VCaP (cell line): ENCODE data around the gene ZNF878.

ENCODE experiments used
- H3K27ac ChIP-seq: fragments of 450-650 bp; 2 replicates; pipeline ENCODE4 v1.5.1; 2017
- CTCF ChIP-seq: fragments of 450-650 bp; conservative IDR thresholded peaks from 2 replicates; pipeline ENCODE4 v1.5.1; 2017; ENCODE audit warnings: mild to moderate bottlenecking, moderate library complexity

Gene ZNF878

GRCh38 chr19:12052497-12053169 is at the start of gene ZNF878:
Gene ZNF878, minus strand, starts transcription at chr19:12052961. Its CDS starts 160 bp downstream, at chr19:12052801.
- peak; percentile 36 for TF ChIP-seq CTCF
- peak within 1 kb of the TSS; percentile 72 for H3K27ac ChIP-seq

GRCh38 chr19:12098040-12098439 is 45.3 kb upstream of the ZNF878 start:
- TF ChIP-seq CTCF: no peak

GRCh38 chr19:12095111-12095790 is 42.5 kb upstream of the ZNF878 start:
- H3K27ac ChIP-seq: no peak overlapping the region
- TF ChIP-seq CTCF: no peak

More at GRCh38 chr19:12098040-12098439, 45.3 kb upstream of the ZNF878 start:
- H3K27ac ChIP-seq: no peak overlapping the region

GRCh38 chr19:12093777-12094176 is 41.0 kb upstream of the ZNF878 start:
- TF ChIP-seq CTCF: no peak
- H3K27ac ChIP-seq: no peak overlapping the region

GRCh38 chr19:12092956-12093355 is 40.2 kb upstream of the ZNF878 start:
- no peak for TF ChIP-seq CTCF
- H3K27ac ChIP-seq: no peak overlapping the region

- peak overlapping the region; percentile 64; the same call in 1 of the 2 replicates for H3K27ac ChIP-seq
These were observed 39.5 kb upstream of the ZNF878 start for GRCh38 chr19:12092065-12092867.

More at GRCh38 chr19:12092065-12092867, 39.5 kb upstream of the ZNF878 start:
- no peak for TF ChIP-seq CTCF
